ENCODE results near the gene APC.
"Not testable (repeated sequence)": the region's sequence is repeated elsewhere in the genome, so short reads cannot be mapped to it uniquely, and the experiment has no call there.

APC gene

DNA sequence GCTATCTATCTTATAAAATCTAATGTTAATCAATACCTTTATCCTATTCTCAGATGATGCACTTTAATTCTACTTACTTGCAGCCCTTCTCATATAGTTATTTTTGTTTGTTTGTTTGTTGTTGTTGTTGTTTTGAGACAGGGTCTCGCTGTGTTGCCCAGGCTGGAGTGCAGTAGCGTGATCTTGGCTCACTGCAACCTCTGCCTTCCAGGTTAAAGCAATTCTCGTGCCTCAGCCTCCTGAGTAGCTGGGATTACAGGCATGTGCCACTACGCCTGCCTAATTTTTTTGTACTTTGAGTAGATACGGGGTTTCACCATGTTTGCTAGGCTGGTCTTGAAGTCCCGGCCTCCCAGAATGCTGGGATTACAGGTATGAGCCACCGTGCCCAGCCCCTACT, 20.8 kb upstream of the APC start:
- DNase-seq (ENCODE audit: low spot score): not testable (repeated sequence)

DNA sequence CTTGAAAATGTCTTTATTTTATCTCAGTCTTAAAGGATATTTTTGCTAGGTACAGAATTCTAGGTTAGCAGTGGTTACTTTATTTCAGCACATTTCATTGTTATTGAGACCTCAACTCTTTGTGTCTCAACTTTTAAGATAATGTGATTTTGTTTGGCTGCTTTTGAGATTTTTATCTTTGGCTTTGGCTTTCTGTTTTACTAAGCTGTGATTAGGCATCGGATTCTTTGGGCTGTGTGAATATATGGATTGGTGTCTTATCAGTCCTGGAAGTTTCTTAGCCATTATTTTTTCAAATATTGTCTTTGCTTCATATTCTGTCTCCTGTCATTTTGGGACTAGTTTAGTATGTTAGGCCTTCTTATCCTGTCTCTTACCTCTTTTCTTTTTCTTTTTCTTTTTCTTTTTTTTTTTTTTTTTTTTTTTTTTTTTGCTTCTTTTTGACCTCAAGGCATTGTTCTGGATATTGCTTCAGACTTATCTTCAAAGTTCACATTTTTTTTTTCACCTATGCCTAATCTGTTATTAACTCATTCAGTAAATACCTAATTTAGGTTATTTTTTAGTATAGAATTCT, 20.1 kb upstream of the APC start:
- no peak for DNase-seq (ENCODE audit: low spot score)

DNA sequence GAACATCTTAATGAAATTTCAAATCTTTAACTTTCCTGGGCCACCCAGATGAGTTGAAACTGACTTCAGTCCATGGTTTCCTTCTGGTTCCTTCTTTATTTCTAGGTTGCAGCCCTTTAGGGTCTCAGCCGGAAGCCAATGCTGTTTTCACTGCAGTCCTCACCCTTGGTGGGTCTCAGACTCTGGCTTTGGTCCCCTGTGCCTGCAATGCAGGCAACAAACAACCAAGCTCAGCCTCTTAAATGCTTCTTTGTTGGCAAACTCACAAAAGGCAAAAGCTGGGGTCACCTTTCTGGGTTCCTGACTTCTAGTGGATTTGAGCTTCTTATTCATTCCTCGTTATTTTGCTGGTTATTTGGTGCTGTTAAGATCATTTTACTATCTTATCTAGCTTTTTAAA, 19.3 kb upstream of the APC start:
- DNase-seq (ENCODE audit: low spot score): no peak

GRCh38 chr5:112720576-112720975, 17.1 kb upstream of the APC start:
- no peak for DNase-seq (ENCODE audit: low spot score)

DNA sequence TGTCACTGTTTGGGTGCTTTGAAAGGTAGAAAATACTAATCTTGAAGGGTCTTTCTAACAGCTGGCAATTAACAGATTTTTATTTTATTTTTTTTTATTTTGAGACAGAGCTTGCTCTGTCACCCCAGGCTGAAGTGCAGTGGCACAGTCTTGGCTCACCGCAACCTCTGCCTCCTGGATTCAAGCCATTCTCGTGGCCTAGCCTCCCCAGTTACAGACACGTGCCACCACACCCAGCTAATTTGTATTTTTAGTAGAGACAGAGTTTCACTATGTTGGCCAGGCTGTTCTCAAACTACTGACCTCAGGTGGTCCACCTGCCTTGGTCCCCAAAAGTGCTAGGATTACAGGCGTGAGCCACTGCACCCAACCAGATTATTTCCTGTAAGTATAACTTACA, 12.8 kb upstream of the APC start:
- DNase-seq (ENCODE audit: low spot score): no peak

DNA sequence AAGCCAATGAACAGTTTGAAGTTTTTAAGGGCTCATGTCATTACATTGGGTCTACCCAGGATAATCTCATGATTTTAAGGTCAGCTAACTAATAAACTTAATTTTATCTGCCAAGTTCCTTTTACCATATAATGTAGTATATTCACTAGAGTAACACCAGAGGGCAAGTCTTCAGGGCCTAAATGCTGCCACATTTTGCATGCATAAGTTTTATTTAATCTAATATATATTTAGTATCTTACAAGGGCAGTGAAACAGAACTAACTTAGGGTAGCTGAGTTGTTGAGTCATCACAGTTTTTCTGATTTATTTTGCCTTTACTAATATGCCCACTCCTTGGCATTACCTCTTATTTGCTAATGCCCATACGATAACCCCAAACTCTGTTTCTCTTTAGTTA, 8.1 kb upstream of the APC start:
- no peak for DNase-seq (ENCODE audit: low spot score)

- no peak for DNase-seq (ENCODE audit: low spot score)
Observed at GRCh38 chr5:112732131-112732530, 5.6 kb upstream of the APC start.

- DNase-seq (ENCODE audit: low spot score): no peak
Observed at GRCh38 chr5:112733586-112733985, 4.1 kb upstream of the APC start.

- DNase-seq (ENCODE audit: low spot score): no peak
Observed at GRCh38 chr5:112734597-112734996, 3.1 kb upstream of the APC start.

DNA sequence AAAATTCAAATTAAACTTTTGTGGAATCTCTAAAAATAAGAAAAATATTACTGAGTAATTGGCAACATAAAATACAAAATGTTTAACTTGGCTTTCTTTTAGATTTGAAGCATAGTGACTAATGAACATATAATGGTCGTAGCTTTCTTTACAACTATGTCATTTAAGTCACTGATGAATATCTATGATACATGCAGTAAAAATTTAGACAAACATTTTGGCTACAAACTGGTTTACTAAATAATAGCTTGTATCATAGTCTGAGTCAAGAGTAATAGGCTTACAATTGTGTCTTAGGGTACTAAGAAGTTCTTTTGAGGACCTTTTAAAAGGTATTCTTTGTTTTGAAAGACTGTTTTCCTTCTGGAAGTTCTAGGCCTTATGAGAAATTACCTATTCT, 2.0 kb upstream of the APC start:
- no peak for DNase-seq (ENCODE audit: low spot score)

DNA sequence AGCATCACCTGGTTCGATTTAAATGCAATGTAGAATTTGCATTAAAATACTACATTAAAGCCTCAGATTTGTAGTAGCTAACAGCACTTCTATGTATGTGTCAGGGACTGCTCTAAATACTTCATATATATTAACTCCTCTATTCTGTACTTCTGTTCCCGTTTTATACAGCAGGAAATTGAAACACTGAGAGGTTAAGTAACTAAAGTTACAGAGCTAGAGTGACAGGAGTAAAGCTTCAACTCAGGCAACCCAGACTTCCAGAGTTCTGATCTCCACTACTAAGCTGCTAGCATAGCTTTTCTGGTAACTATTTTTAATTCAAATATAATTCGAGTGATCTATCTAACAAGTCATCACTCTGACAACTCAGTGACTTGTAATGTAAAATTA, 619 bp upstream of the APC start:
- DNase-seq (ENCODE audit: low spot score): no peak

DNA sequence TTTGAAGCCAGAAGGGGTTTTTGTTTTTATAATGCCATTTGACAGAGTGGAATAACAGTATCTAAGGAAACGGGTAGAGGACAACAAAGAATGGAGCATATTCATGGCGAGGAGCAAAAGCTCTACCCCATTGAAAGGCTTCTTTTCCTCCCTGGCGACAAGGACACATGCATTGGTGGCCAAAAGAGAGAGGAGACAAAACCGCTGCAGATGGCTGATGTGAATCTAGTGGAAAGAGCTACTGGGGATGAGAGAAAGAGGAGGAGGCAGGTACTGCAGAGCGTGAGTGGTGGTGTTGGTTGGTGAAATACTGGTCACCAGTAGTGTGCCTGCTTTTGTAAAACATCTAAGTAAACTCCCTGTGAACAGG, 491 bp downstream of the APC start:
- DNase-seq (ENCODE audit: low spot score): no peak

- DNase-seq (ENCODE audit: low spot score): no peak
Observed at GRCh38 chr5:112742424-112742823, 4.7 kb downstream of the APC start.

DNA sequence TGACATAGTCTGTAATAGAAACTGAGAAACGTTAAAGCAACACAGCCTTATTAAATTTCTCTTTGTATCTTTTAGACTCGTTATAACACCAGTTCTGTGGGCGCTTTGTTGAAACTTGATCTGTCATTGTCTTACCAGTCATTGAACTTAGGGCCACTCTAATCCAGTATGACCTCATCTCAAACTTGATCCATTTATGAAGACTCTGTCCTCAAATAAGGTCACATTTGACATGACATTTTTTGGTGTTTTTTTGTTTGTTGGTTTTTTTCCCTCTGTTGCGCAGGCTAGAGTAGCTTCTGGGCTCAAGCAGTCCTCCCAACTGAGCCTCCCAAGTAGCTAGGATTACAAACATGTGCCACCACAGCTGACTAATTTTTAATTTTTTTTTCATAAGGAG, 5.9 kb downstream of the APC start:
- no peak for DNase-seq (ENCODE audit: low spot score)

DNA sequence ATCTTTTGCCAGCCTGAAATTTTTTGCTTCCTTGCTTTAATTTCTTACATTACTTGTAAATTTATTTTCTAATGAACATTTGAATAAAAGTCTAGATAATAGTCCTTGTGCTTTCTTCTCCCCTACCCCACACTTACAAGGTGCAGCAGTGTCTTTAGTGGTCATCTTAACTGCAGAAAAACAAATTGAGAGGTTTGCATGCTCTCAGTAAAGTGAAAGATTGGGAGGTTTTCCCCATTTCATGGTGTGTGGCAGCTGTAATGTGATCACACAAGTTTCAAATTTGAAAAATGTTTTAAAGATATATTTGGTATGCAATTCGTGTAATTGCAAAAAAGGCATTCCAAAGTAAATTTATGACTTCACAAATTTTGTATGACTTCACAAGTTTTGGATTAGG, 14.7 kb downstream of the APC start:
- no peak for DNase-seq (ENCODE audit: low spot score)

DNA sequence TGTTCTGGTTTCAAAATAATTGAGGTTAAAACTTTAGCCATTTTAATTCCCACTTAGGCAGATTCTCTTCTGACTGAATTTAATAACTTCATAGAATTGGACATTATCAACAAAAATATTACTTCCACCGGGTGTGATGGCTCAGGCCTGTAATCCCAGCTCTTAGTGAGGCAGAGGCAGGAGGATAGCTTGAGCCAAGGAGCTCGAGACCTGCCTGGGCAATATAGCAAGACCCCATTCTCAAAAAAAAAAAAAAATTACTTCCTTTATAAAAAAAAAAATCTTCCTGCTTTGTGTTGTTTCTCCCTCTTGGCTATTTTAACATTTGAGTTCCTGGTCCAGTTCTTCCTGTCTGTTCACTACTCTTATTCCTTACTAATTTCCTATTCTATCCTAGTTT, 18.0 kb downstream of the APC start:
- no peak for DNase-seq (ENCODE audit: low spot score)

- DNase-seq (ENCODE audit: low spot score): peak; percentile 47
Observed at GRCh38 chr5:112757468-112758208, 20.0 kb downstream of the APC start.

GRCh38 chr5:112758676-112759075, 21.0 kb downstream of the APC start:
- no peak for DNase-seq (ENCODE audit: low spot score)

DNA sequence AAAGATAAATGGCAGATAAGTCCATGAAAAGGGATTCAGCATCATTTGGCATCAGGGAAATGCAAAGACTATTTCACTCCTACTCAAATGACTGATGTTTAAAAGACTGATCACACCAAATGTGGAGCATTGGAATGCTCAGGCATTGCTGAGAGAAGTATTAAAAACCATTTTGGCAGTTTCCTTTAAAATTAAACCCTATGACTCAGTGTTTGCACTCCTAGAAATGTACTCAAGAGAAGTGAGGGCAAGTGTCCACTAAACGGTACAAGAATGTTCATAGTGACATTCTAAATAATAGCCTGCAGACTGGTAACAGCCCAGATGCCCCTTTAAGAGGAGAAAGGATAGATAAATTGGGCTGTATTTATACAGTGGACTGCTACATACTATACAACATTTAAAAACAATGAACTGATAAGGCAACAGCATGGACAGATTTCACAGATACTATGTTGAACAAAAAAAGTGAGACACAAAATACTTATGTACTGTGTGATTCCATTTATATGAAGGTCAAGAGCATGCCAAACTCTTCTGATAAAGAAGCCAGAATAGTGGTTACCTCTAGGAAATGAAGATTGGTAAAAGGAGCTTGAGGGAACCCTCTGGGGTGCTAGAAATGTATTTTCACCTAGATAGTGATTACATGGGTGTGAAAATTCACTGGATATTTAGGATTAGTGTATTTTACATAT, 24.6 kb downstream of the APC start:
- DNase-seq (ENCODE audit: low spot score): no peak

DNA sequence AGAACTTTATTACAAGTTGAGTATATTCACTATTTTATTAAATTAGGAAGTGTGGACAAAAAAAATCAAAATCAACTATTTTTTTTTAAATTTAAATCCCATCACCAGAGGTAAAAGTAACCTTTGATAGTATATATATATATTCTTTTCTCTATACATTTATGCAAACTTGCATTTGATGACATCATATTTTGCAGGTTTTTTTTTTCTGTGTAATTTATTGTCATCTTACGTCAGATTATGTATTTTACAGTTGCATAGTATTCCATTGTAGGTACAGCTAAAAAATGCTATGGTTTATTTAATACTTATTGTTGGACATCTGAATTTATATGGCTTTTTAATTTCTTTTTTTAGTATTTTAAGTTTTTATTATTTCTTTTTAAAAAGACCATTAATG, 25.5 kb downstream of the APC start:
- DNase-seq (ENCODE audit: low spot score): no peak

GRCh38 chr5:112772124-112772523, 34.4 kb downstream of the APC start:
- no peak for DNase-seq (ENCODE audit: low spot score)

GRCh38 chr5:112776301-112776856, 38.7 kb downstream of the APC start:
- DNase-seq (ENCODE audit: low spot score): no peak

GRCh38 chr5:112779531-112779930, 41.8 kb downstream of the APC start:
- no peak for DNase-seq (ENCODE audit: low spot score)

All from ecto neural progenitor cell (in vitro differentiated cells).